NCI-H524 treated with DMSO at 0.1 percent for 48 hours (cell line): ENCODE measurements around the gene RESP18.
"Not testable (repeated sequence)": the region's sequence is repeated elsewhere in the genome, so short reads cannot be mapped to it uniquely, and the experiment has no call there.

Experiments used
- DNase-seq: peaks from one replicate; lab custom pipeline; 2025; lab: John Stamatoyannopoulos, UW

The RESP18 gene

DNA sequence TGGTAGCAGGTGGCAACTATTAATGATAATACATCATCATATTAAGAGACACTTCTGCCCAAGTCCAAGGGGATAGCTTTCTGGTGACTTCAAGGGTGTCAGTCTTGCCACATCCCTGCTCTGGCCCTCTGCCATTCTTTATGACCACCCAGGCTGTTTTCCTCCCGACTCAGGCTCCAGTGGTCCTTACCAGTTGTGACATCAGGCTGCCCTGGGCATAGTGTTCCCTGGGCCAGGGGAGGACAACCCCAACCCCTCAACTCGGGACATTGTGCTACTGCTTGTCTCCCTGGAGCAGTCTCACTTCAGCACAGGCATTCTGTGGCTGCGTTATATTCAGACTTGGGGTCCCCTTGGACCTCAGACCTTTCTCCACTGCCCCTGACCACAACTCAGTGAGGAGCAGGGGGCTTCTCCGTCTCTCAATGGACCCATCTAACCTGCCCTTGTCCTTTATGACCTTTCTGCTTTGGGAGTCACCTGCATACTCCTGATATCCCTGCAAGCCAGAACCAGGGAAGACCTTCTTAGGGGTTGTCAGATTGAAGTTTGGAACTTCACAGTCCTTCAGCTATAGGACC is 40.5 kb downstream of the RESP18 start:
- DNase-seq: no peak

- DNase-seq: no peak
Observed at GRCh38 chr2:219291394-219291793, 41.1 kb downstream of the RESP18 start.

GRCh38 chr2:219290381-219291171 is 42.0 kb downstream of the RESP18 start:
- DNase-seq: no peak

- no peak for DNase-seq
Observed at GRCh38 chr2:219289537-219290361, 42.8 kb downstream of the RESP18 start.

GRCh38 chr2:219289195-219289536 is 43.4 kb downstream of the RESP18 start:
- no peak for DNase-seq

GRCh38 chr2:219287580-219288265 is 44.8 kb downstream of the RESP18 start:
- DNase-seq: no peak

DNA sequence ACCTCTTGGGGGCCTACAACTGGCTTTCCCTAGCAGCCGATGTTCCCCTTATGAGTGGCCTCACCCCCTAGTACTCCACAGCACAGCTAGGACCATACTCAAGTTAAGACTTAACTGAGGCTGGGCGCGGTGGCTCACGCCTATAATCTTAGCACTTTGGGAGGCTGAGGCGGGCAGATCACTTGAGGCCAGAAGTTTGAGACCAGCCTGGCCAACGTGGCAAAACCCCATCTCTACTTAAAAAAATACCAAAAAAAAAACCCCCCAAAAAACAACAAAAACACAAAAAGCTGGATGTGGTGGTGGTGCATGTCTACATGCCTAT is 45.5 kb downstream of the RESP18 start:
- not testable (repeated sequence) for DNase-seq

DNA sequence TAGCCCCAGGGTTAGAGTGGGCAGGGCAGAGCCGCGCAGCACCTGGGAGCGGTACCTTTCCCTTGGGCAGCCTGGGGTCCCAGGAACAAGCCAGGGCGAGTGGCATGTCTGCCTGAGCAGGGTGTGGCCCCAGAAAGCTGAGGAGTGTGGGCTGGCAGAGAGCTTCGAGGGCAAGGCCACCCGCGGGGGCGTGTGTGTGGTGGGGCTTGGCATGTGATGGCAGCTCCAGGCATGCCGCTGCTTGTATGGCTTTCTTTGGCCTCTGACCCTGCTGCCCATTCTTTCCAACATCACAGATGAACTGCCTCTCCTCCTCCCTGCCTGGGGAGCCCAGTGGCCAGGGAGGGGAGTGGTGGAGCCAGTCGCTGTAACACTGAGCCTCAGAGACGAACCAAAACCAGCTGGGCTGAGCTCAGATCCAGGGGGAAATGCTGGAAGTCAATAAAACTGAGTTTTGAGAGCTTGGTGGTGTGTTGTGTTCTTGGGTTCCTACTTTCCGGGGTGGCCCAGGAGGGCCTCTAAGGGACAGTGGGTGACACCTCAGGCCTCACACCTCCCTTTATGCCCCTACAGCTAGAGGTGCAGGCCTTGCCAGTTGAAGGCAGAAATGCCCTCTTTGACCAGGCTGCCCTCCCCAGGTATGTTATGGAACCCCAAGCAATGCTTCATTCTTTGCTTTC is 46.0 kb downstream of the RESP18 start:
- no peak for DNase-seq

- no peak for DNase-seq
Observed at GRCh38 chr2:219285894-219286425, 46.6 kb downstream of the RESP18 start.

GRCh38 chr2:219285373-219285735 is 47.2 kb downstream of the RESP18 start:
- DNase-seq: no peak

- no peak for DNase-seq
Observed at GRCh38 chr2:219284501-219285372, 47.8 kb downstream of the RESP18 start.

GRCh38 chr2:219282943-219283581 is 49.5 kb downstream of the RESP18 start:
- no peak for DNase-seq

DNA sequence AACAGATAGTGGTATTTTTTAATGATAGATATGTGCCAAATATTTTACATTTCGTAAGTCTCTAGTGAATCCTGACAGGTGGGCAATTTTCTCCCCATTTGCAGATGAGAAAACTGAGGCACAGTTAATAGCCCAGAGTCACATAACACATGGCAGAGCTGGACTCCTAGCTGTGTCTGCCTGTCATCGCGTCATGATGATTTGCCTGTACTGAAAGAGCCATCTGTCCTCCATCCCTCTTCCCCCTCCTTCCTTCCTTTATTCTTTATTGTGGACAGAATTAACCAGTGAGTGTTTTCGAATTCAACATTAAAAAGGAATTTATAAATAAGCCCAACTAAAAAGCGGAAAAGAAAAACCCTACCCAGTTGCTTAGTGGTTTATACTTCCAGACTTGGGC is 50.2 kb downstream of the RESP18 start:
- DNase-seq: no peak

- no peak for DNase-seq
Observed at GRCh38 chr2:219281588-219281987, 51.0 kb downstream of the RESP18 start.

- DNase-seq: no peak
Observed at GRCh38 chr2:219280651-219281050, 51.9 kb downstream of the RESP18 start.

GRCh38 chr2:219279916-219280516 is 52.5 kb downstream of the RESP18 start:
- no peak for DNase-seq

- DNase-seq: peak; percentile 61
Observed at GRCh38 chr2:219279151-219279915, 53.2 kb downstream of the RESP18 start, which contains the start of gene DNAJB2. DNAJB2 (plus strand) TSS chr2:219279366; CDS start chr2:219279834, 468 bp downstream.

DNA sequence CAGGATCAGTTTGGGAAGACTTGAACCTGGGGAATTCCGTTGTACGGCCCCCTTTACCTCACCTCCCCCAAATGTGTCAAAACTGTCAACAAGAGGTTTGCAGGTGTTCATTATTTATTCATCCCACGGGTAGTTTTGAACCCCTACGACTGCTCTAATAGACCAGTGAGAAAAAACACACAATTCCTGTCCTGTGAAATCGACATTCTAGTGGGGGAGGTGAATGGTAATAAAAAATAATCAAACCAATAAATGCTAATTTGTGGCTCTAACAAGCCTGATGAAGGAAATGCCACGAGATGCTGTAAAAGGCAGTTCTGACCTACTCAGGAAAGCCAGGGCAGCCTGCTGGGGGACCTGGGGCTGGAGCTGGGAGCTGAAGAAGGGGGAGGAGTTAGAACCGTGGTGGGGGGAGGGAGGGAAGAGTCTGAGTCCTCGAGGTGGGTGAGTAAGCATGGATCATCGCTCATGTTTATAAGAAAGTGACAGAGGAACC is 53.8 kb downstream of the RESP18 start:
- DNase-seq: no peak
